AML-193 (cell line): ENCODE results near the gene GZMA.

ENCODE experiments used
- DNase-seq, 2 experiments: peaks; one replicate each; lab custom pipeline; 2025; lab: John Stamatoyannopoulos, UW

Gene GZMA

DNA sequence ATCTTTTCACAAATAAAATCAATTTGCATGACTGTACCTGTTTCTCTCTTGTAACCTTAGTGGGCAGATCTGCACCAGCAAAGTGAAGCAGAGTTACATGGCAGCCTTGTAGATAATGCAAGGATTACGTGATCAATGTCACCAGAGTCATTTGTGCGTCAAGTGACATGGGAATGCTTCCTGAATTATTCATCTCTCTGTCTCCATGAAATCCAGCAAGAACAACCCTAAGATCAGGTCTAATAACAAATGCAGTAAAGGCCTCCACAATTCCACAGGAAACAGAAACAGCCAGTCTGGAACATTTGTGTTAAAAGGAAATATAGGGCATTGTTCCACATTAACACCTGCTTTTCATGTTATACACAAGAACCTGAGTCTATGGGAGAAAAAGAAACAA lies 7.8 kb downstream of the GZMA start:
- DNase-seq = no peak

- DNase-seq = no peak
Observed at GRCh38 chr5:55113327-55113726, 10.9 kb downstream of the GZMA start.

DNA sequence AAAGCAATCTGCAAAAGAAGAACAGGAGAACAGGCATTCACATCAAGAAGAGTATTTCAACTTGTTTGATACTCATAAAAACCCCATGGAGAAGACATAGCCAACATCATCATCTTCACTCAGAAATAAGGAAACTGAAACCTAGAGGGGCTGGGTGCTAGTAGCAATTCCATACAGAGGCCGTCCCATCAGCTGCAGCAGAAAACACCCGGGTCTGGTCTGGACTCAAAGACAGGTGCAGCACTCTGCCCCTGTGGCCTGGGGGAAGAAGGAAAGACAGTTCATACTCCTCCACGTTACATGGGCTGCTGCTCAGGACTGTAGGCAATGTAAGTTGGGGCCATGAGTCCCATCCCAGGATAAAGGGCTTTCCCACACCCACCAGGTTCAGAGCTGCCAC lies 11.6 kb downstream of the GZMA start:
- DNase-seq = no peak

GRCh38 chr5:55123365-55123764 lies 20.9 kb downstream of the GZMA start:
- DNase-seq = no peak

DNA sequence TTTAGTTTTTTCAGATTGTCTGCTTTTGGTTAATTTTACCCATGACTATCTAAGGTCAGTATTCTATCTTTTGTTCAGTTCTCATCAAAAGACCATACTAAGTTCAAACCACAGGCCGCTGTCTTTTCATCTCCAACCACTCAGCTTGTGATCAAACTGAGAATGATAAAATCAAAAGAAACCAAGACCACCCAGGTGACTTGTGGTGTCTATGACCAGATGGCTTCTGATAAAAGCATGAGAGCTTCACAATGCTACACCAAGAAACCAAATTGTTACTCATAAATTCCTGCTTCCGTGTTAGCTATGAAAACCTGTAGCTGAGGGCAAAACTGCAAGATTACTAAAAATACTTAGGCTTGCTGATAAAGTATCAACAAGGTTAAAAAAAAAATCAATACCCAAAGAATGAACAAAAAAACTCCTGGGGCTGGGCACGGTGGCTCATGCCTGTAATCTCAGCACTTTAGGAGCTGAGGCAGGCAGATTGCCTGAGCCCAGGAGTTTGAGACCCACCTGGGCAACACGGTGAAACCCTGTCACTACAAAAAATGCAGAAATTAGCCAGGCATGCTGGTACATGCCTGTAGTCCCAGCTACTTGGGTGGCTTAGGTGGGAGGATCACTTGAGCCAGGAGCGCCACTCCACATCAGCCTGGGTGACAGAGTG lies 31.7 kb downstream of the GZMA start:
- no peak for DNase-seq

DNA sequence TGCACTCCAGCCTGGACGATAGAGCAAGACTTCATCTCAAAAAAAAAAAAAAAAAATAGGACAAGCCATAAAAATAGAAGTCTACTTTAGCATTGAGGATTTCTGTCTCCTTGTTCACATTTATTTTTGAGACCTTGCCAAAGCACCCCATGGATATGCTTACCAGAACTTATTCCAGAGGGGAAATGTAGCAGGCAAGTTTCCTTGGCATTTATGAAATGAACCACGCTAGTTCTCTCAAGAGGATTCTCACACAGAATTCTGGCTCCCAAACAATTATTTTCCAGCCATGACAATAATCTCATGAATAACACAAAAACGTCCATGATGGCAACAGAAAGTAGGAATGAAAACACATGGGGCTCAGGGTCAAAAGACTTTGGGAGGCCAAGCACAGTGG lies 34.1 kb downstream of the GZMA start:
- no peak for DNase-seq

- DNase-seq = no peak
Observed at GRCh38 chr5:55140908-55141665, 38.6 kb downstream of the GZMA start.

DNA sequence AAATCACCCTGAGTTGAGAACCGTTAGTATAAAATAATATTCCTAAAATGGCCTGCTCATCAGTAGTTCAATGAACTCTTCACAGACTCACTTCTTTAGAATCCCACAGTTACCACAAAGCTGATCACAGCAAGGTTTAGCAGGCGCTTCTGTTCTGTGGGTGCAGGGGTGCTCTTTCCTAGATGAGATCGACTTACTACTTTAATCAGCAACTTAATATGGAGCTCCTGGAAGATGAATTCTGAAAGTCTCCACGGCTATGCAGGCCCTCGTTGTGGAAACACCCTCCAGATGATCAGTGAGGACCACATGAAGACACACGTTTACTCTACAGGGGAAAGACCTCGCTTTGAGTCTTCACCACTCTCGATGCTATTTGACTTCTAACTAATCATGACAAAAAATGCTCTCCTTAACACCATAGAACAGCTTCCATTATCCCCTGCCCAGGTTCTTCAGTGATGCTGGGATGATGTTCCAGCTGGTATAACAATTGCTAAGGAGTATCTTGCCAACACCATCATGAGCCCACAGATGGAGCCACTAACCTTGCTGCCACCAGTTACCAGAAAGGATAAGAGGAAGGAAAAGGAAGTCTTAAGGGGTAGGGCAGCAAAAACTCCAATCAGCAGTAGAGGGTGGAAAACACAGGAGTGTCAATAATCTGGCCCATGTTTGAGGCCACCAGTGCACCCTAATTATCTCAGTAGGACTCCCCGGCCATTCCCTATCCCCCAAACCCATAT lies 39.7 kb downstream of the GZMA start:
- DNase-seq = no peak

DNA sequence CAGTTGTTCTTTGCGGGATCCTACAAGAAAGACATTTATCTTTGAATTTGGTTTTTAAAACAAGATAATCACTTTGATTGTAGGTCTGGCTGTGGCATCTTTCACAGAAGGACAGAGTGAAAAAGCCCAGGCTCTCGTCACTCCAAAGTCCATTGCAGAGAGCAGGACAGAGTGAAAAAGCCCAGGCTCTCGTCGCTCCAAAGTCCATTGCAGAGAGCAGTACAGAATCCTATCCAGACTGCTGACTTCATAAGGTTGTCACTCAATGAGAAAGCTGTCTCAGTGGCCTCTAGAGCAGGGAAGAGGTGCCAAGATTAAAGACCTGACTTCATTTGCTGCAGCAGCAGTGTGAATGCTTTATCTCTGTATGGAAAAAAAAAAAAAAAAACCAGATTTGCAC lies 41.2 kb downstream of the GZMA start:
- no peak for DNase-seq

GRCh38 chr5:55146080-55146479 lies 43.6 kb downstream of the GZMA start:
- DNase-seq = no peak

DNA sequence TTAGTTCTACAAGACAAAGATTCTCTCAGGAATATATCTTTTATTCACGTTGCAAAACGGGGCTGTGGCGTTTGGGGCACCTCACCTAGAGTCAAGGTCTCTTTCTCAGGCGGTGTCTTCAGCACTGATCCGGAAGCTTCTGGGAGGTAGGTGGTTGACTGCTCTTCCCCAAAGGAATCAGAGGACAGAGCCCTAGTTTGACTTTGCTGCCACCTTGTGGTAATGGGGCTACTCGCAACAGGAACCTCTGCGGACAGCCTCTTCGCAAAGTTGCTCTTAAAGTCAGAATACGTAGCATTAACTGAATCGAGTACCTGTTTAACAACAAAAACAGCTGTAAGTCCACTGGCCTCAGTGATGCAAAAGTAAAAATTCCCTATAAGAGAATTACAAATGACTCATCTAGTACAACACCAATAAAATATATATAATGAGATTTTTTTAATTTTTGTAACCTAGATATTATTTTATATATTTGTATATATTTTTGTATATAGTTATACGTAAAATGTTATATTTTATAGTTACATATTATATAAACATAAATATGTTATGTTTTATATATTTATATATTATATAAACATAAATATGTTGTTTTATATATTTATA lies 44.2 kb downstream of the GZMA start:
- DNase-seq = peak; percentile 71 to 72

GRCh38 chr5:55149308-55149795 lies 46.9 kb downstream of the GZMA start:
- no peak for DNase-seq

DNA sequence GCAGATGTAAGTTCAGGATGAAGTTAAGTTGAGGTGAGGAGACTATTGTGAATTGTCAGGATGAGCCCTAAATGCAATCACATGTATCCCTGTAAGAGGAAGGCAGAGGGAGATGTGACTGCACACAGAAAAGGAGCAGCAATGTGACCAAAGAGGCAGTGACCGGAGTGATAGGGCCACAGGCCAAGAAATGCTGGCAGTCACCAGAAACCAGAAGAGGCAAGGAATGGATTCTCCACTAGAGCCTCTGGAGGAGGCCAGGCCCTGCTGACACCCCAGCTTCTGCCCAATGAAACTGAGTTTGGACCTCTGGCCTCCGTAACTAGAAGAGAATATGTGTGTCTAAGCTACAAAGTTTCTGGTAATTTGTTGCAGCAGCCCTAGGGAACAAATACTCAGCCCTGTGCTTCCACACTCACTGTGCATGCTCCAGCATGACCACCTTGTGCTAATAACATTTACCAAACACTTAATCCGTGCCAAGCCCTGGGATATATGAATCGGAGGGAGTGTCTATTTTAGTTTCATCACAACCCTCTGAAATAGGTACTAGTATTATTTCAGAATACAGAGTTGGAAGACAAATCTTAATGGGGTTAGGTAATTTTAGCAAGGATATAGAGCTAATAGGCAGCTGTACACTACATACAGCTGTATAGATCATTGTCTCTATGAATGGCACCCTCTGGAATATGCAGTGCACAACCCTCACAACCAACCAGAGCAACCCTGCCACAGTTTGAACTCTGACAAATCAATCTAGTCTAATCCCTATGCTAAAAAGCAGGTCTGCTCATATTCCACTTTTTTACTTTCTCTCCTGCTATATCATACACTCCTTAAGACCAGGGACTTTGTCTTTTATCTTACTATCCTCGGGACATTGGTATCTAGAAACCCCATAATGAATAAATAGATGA lies 49.7 kb downstream of the GZMA start:
- DNase-seq = no peak

DNA sequence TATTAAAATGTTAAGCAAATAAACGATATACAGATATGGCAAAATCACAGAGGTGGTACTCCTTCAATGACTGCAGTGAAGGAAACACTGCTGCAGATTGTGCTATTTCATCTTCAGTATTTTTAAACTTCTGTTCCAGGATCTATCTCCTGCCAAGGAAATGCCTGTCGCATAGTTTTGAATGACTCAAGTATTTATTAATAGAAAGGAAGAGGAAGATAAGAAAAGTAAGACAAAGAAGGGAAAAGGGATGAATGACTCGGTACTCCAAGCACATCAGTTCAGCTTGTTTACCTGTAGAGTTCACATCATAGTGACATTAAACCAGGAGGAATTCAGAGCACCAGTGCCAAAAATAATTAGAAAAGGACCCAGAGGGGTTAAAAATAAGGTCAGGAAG lies 52.4 kb downstream of the GZMA start:
- DNase-seq = no peak
